Ovary (tissue), 3 donors: ENCODE data around the gene TLN1.

ENCODE experiments used
- CTCF ChIP-seq, 3 donors: fragments of 450-650 bp in 2 of 3; fragments of 200-600 bp in 1 of 3; IDR thresholded peaks; one replicate each; pipeline versions ENCODE4 v1.5.1 to v1.8.0; 2016 to 2022; ENCODE audit warnings: antibody characterized with exemption in 3 of 3, mild to moderate bottlenecking in 1 of 3
- EP300 ChIP-seq: sonication (generic); formaldehyde crosslinking; IDR thresholded peaks from one replicate; pipeline ENCODE4 v1.6.1; 2017; ENCODE audit warnings: antibody characterized with exemption
- POLR2A ChIP-seq: fragments of 450-650 bp; IDR thresholded peaks from one replicate; pipeline ENCODE4 v1.6.1; 2017; ENCODE audit warnings: antibody characterized with exemption, mild to moderate bottlenecking, moderate library complexity
- donor health status: DM: no; HTN: no; CAD: no.

GRCh38 chr9:35743880-35744518, 12.0 kb upstream of the TLN1 start:
- TF ChIP-seq POLR2A (no peak), CTCF (IDR thresholded peaks at IDR 0.05) (no peak), EP300 (no peak)
